SK-N-SH (cell line): ENCODE measurements around the gene NCKAP5L.

Experiments used
- EP300 ChIP-seq, 2 experiments: IDR thresholded peaks; 2 replicates each; pipeline versions ENCODE4 v1.4.0 to v1.6.1; 2012; ENCODE audit warnings: borderline replicate concordance in 1 of 2, low read depth in 1 of 2, low read length in 1 of 2
- POLR2AphosphoS5 ChIP-seq: IDR thresholded peaks from 2 replicates; pipeline ENCODE4 v1.6.1; 2012; ENCODE audit warnings: low read depth, low read length
- YY1 ChIP-seq: IDR thresholded peaks from 2 replicates; pipeline ENCODE4 v1.4.0; 2012; ENCODE audit warnings: low read depth, mild to moderate bottlenecking
- TF ChIP-seq, protein P1 (sequence below): fragments of 200-600 bp; sonication (generic); IDR thresholded peaks from 2 replicates; pipeline ENCODE4 v1.6.1; 2017; ENCODE audit warnings: antibody characterized with exemption, mild to moderate bottlenecking, moderate library complexity
- TF ChIP-seq, protein P2 (sequence below): IDR thresholded peaks from 2 replicates; pipeline ENCODE4 v1.4.0; 2012; ENCODE audit warnings: low read depth, borderline replicate concordance
- TF ChIP-seq, protein P3 (sequence below): fragments of 150-350 bp; IDR thresholded peaks from 2 replicates; pipeline ENCODE4 v1.6.1; 2017; ENCODE audit warnings: antibody characterized with exemption, low read length, low read depth, borderline replicate concordance

DNA sequence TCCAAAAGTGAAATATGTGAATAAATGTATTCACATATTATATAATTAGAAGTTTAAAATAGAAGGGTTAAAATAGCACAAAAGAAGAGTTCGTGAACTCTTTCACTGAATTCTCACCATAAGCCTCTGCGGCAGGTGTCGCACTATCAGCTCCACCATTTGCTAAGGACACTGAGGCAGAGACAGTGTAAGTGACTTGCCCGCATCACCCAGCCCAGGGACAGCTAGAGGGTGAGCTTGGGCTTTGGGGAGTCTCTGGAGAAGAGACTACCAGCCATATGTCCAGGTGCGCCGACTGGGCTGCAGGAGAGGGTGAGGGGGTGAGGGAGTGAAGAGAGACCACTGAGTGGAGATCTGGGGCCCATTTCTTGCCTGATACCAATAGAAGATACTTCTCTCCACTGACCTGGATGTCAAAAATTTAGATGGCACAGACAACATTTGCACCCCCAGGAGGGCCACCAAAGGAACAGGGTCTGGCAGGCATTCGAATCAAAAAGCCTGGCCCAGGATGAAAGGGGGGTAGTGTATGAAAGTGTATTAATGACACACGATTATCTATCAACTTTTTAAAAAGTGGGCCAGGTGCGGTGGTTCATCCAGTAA, 47.0 kb upstream of the NCKAP5L start:
- TF ChIP-seq YY1 (no peak), POLR2AphosphoS5 (no peak), EP300 (IDR thresholded peaks at IDR 0.05; ENCODE audit: borderline replicate concordance in 1 of 2, low read depth in 1 of 2, low read length in 1 of 2) (no peak)
- TF ChIP-seq, protein P1, sequence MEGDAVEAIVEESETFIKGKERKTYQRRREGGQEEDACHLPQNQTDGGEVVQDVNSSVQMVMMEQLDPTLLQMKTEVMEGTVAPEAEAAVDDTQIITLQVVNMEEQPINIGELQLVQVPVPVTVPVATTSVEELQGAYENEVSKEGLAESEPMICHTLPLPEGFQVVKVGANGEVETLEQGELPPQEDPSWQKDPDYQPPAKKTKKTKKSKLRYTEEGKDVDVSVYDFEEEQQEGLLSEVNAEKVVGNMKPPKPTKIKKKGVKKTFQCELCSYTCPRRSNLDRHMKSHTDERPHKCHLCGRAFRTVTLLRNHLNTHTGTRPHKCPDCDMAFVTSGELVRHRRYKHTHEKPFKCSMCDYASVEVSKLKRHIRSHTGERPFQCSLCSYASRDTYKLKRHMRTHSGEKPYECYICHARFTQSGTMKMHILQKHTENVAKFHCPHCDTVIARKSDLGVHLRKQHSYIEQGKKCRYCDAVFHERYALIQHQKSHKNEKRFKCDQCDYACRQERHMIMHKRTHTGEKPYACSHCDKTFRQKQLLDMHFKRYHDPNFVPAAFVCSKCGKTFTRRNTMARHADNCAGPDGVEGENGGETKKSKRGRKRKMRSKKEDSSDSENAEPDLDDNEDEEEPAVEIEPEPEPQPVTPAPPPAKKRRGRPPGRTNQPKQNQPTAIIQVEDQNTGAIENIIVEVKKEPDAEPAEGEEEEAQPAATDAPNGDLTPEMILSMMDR: no peak
- TF ChIP-seq, protein P2, sequence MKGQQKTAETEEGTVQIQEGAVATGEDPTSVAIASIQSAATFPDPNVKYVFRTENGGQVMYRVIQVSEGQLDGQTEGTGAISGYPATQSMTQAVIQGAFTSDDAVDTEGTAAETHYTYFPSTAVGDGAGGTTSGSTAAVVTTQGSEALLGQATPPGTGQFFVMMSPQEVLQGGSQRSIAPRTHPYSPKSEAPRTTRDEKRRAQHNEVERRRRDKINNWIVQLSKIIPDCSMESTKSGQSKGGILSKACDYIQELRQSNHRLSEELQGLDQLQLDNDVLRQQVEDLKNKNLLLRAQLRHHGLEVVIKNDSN: no peak
- TF ChIP-seq, protein P3, sequence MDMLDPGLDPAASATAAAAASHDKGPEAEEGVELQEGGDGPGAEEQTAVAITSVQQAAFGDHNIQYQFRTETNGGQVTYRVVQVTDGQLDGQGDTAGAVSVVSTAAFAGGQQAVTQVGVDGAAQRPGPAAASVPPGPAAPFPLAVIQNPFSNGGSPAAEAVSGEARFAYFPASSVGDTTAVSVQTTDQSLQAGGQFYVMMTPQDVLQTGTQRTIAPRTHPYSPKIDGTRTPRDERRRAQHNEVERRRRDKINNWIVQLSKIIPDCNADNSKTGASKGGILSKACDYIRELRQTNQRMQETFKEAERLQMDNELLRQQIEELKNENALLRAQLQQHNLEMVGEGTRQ: no peak
